AG20443 (cell line): ENCODE data around the gene AK1.

Experiments used
- DNase-seq: peaks from one replicate; pipeline ENCODE4 v3.0.0; 2012; ENCODE audit warnings: low spot score, mixed read lengths

Gene AK1

GRCh38 chr9:127867356-127868277, 9.9 kb downstream of the AK1 start:
- DNase-seq = no peak

- no peak for DNase-seq
Observed at GRCh38 chr9:127866535-127866934, 10.9 kb downstream of the AK1 start.

- no peak for DNase-seq
Observed at GRCh38 chr9:127865645-127866464, 11.6 kb downstream of the AK1 start.

GRCh38 chr9:127863191-127863621, 14.3 kb downstream of the AK1 start:
- no peak for DNase-seq

GRCh38 chr9:127862075-127863011, 15.1 kb downstream of the AK1 start:
- no peak for DNase-seq

GRCh38 chr9:127860779-127861178, 16.7 kb downstream of the AK1 start:
- no peak for DNase-seq

- no peak for DNase-seq
Observed at GRCh38 chr9:127860260-127860659, 17.2 kb downstream of the AK1 start.

- no peak for DNase-seq
Observed at GRCh38 chr9:127858041-127858512, 19.4 kb downstream of the AK1 start.

- DNase-seq = no peak
Observed at GRCh38 chr9:127857278-127857677, 20.2 kb downstream of the AK1 start.

GRCh38 chr9:127856729-127857116, 20.8 kb downstream of the AK1 start:
- DNase-seq = no peak

- no peak for DNase-seq
Observed at GRCh38 chr9:127856094-127856728, 21.3 kb downstream of the AK1 start.

- DNase-seq = no peak
Observed at GRCh38 chr9:127855522-127855921, 22.0 kb downstream of the AK1 start.

GRCh38 chr9:127854960-127855359, 22.5 kb downstream of the AK1 start:
- DNase-seq = no peak

GRCh38 chr9:127854184-127854806, 23.2 kb downstream of the AK1 start, which contains the start of gene ENG:
TSS of gene ENG (minus strand) at chr9:127854658. CDS start at chr9:127854355, 303 bp downstream.
- DNase-seq = peak; percentile 85

- DNase-seq = peak; percentile 56
Observed at GRCh38 chr9:127853312-127854183, 23.9 kb downstream of the AK1 start.

GRCh38 chr9:127852829-127853228, 24.6 kb downstream of the AK1 start:
- DNase-seq = no peak

- DNase-seq = no peak
Observed at GRCh38 chr9:127850286-127850830, 27.1 kb downstream of the AK1 start.

- DNase-seq = no peak
Observed at GRCh38 chr9:127848756-127849504, 28.5 kb downstream of the AK1 start.
